ENCODE results near the gene UPF2. TPM values are rescaled to one million over a fixed set of nuclear protein-coding genes. Genes with fewer than 3 reads are reported as not detected.
A peak's percentile ranks its signal among the peaks of the same experiment; 100 is the strongest.

UPF2 gene
- total RNA-seq, 6 experiments from 2014 or later, result 8.7 to 12.6 (median 9.8) TPM

DNA sequence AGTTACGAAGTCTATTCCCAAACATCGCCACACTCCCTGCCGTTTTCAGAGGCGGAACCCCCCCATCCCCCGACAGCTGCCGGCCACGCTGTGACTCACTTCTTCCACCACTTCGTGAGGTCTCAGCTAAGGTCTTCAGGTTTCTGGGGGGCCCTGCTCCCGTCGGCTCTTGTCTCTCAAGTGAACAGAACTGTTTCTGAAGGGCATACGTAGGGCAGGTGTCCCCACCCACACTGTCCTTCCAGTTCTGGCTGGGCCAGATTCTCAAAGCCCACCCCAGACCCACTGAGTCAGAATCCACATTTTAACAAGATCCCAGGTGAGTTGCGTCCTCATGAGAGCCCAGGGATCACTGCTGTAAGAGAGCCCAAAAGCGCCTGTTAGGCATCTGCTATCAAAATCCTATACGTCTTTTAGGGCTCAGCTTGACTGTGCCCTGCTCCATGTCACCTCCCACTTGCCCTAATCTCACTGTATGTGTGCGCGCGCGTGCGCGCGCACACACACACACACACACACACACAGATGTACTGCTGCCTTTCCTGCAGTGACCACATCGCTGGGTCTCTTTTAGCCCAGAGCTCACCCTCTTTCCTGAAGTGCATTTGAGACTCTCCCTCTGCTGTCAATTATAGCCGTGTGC is 140.7 kb downstream of the UPF2 start:
- WGBS (ENCODE audit: insufficient coverage, low coverage, low lambda C conversion rate, missing lambda C conversion rate), result 66% methylated on average over 15 of the region's 23 CpGs
- Histone ChIP-seq H3K36me3 (no peaks in the 10 kb centered on the region), H3K4me3 (no peak overlapping the region), H3K4me1 (peaks cover 0 to 32% (median 15%) of the 10 kb centered on the region in 4 donors), H3K27ac (peak overlapping the region in 2 of 3 donors; percentile 66 to 71), H3K9me3 (no peaks in the 10 kb centered on the region), H3K27me3 (no peaks in the 10 kb centered on the region)
- peak in 2 of 4 donors; percentile 1 to 5 for ATAC-seq
- DNase-seq, result no peak
- intact Hi-C loops (cut with DNase I), result no loop called here
- TF ChIP-seq, protein P1, sequence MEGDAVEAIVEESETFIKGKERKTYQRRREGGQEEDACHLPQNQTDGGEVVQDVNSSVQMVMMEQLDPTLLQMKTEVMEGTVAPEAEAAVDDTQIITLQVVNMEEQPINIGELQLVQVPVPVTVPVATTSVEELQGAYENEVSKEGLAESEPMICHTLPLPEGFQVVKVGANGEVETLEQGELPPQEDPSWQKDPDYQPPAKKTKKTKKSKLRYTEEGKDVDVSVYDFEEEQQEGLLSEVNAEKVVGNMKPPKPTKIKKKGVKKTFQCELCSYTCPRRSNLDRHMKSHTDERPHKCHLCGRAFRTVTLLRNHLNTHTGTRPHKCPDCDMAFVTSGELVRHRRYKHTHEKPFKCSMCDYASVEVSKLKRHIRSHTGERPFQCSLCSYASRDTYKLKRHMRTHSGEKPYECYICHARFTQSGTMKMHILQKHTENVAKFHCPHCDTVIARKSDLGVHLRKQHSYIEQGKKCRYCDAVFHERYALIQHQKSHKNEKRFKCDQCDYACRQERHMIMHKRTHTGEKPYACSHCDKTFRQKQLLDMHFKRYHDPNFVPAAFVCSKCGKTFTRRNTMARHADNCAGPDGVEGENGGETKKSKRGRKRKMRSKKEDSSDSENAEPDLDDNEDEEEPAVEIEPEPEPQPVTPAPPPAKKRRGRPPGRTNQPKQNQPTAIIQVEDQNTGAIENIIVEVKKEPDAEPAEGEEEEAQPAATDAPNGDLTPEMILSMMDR (IDR thresholded peaks at IDR 0.05), result no peak
- no peak for TF ChIP-seq POLR2A (IDR thresholded peaks at IDR 0.05)

DNA sequence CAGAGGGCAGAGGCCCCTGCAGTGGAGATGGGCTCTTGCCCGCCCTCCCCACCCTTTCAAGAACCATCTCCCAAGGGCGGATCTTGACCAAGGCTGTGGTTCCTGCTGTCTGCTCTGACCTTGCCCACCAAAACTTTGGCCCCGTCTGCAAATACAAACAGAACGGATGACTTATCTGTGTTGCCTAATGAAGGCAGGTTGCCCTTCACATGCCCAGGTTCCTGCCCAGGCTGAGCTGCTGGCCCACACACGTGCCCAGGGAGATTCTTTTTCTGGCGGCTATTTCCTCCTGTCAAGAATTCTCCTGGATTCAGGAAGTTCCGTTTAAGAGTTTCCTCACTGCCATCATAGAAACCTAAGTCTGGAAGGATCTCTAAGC is 141.2 kb downstream of the UPF2 start:
- Histone ChIP-seq H3K9me3 (no peaks in the 10 kb centered on the region), H3K4me3 (no peak overlapping the region), H3K27ac (peak overlapping the region; percentile 57 to 71 (median 66)), H3K4me1 (peaks cover 0 to 35% (median 15%) of the 10 kb centered on the region in 4 donors), H3K27me3 (no peaks in the 10 kb centered on the region), H3K36me3 (no peaks in the 10 kb centered on the region)
- ATAC-seq, result peak; percentile 64 to 88 (median 70)
- WGBS (ENCODE audit: insufficient coverage, low coverage, low lambda C conversion rate, missing lambda C conversion rate), result 31% methylated on average over 5 of the region's 7 CpGs
- TF ChIP-seq, protein P1 (IDR thresholded peaks at IDR 0.05), result no peak
- TF ChIP-seq POLR2A (IDR thresholded peaks at IDR 0.05), result peak; percentile 12
- intact Hi-C loops (cut with DNase I), result no loop called here
- peak; percentile 76 to 92 (median 85) for DNase-seq

DNA sequence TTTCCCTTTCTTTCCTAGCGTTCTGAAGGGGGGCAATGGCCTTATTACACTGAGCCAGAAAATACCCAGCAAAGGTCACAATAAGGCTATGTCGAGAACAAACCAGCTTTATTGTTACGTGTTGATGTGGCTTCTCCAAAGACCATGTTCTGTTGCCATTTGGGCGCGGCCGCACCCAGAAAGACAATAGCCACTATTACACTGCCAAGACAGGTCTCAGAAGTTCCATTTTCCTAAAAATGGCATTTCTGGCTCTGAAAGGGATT is 141.6 kb downstream of the UPF2 start:
- Histone ChIP-seq H3K27me3 (no peaks in the 10 kb centered on the region), H3K4me3 (no peak overlapping the region), H3K27ac (peak overlapping the region; percentile 57 to 71 (median 66)), H3K36me3 (no peaks in the 10 kb centered on the region), H3K9me3 (no peaks in the 10 kb centered on the region), H3K4me1 (peaks cover 0 to 35% (median 15%) of the 10 kb centered on the region in 4 donors)
- DNase-seq (no peak), ATAC-seq (no peak)
- TF ChIP-seq POLR2A (IDR thresholded peaks at IDR 0.05), result no peak
- TF ChIP-seq, protein P1 (IDR thresholded peaks at IDR 0.05), result no peak
- intact Hi-C loops (cut with DNase I), result no loop called here
- WGBS (ENCODE audit: insufficient coverage, low coverage, low lambda C conversion rate, missing lambda C conversion rate), result 87% methylated on average over 5 of the region's 6 CpGs

DNA sequence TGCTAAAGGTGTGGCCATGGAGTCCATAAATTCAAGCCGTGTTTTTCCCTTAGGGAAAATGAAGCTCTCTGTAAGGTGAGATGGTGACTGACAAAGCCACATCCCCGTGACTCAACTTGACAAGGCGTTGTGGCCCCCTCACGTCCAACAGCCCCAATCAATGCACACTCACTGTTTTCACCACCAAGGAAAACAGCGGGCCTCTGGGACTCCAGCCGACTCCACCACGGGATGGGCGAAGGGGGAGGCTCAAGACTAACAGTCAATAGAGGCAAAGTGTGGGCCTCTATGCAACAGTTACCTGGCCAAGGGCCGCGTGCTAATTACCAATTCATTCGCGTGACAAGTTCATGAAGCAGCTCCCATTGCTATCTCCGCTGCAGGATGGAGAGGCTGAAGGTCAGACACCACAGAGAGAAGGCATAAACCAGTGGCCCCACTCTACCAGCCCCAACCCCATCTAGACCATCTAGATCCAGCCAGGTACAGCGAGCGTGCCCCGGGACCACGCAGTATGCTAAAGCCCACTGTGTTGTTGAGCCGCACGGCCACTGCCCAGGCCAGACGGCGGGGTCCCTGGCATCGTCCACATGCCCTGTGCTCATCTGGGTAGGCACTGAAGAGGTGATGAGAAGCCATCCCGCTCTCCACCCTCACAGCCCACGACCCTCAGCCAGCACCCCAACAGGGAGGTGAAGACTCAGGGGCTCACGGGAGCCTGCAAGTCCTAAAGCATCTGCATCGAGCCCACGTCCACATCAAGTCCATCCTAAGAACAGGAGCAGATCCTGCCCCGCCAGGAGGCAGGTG is 143.3 kb downstream of the UPF2 start:
- intact Hi-C loops (cut with DNase I), result no loop called here
- 66% methylated on average over 5 of the region's 28 CpGs for WGBS (ENCODE audit: insufficient coverage, low coverage, low lambda C conversion rate, missing lambda C conversion rate)
- H3K27ac ChIP-seq, result peak overlapping the region; percentile 76 to 91 (median 82)
- ATAC-seq (no peak), DNase-seq (no peak)
- H3K27me3 ChIP-seq, result no peaks in the 10 kb centered on the region
- H3K4me3 ChIP-seq, result no peak overlapping the region
- TF ChIP-seq POLR2A (IDR thresholded peaks at IDR 0.05), result no peak
- TF ChIP-seq, protein P1 (IDR thresholded peaks at IDR 0.05), result no peak
- H3K4me1 ChIP-seq, result peaks cover 0 to 35% (median 15%) of the 10 kb centered on the region in 4 donors
- H3K36me3 ChIP-seq, result no peaks in the 10 kb centered on the region
- no peaks in the 10 kb centered on the region for H3K9me3 ChIP-seq
